B cell (primary cell): Measurements from ENCODE around the gene COG5.

Experiments used
- EZH2 ChIP-seq: IDR thresholded peaks from 2 replicates; pipeline ENCODE4 v1.6.1; 2012; ENCODE audit warnings: borderline replicate concordance, low read depth, mild to moderate bottlenecking, moderate library complexity, low read length; ENCODE audit not compliant: insufficient read depth, poor library complexity, severe bottlenecking
- TF ChIP-seq, protein P1 (sequence below): fragments of 200-600 bp; IDR thresholded peaks from one replicate; pipeline ENCODE4 v1.8.0; 2022; ENCODE audit warnings: antibody characterized with exemption, mild to moderate bottlenecking

DNA sequence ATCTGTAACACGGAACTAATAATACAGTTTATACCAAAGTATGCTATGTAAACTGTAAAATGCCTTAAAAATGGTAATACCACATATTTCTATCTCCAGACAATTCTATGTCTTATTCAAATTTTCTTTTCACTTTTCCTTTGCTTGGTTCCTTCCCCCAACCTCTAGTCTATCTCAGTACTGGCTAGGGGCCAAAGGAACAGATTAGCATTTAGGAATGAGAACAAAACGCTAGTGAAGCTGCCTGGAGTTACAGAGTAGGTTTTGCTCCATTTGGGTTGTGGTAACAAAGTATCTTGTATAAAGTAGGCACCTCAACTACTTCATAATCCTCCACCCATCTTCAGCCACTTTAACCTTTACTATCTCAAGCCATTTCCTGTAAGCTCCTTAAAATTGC, 300.9 kb downstream of the COG5 start:
- TF ChIP-seq, protein P1, sequence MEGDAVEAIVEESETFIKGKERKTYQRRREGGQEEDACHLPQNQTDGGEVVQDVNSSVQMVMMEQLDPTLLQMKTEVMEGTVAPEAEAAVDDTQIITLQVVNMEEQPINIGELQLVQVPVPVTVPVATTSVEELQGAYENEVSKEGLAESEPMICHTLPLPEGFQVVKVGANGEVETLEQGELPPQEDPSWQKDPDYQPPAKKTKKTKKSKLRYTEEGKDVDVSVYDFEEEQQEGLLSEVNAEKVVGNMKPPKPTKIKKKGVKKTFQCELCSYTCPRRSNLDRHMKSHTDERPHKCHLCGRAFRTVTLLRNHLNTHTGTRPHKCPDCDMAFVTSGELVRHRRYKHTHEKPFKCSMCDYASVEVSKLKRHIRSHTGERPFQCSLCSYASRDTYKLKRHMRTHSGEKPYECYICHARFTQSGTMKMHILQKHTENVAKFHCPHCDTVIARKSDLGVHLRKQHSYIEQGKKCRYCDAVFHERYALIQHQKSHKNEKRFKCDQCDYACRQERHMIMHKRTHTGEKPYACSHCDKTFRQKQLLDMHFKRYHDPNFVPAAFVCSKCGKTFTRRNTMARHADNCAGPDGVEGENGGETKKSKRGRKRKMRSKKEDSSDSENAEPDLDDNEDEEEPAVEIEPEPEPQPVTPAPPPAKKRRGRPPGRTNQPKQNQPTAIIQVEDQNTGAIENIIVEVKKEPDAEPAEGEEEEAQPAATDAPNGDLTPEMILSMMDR, result no peak
- TF ChIP-seq EZH2, result no peak
